IPS DF 19.7 (cell line): ENCODE results near the gene SLC25A27.
"Not testable (repeated sequence)": the region's sequence is repeated elsewhere in the genome, so short reads cannot be mapped to it uniquely, and the experiment has no call there.

Experiments used
- DNase-seq: peaks from one replicate; pipeline ENCODE4 v3.0.0-alpha.2; 2013; ENCODE audit warnings: low read depth, low spot score

SLC25A27 gene

GRCh38 chr6:46652603-46653438 is at the start of gene SLC25A27, which contains the start of gene CYP39A1:
SLC25A27 (plus strand) TSS chr6:46652975; CDS start chr6:46653193, 218 bp downstream.
CYP39A1 (minus strand) TSS chr6:46652818; CDS start chr6:46652582, 236 bp downstream.
- DNase-seq, result peak; percentile 75

GRCh38 chr6:46605091-46605797 is 47.5 kb upstream of the SLC25A27 start:
- DNase-seq, result no peak

- no peak for DNase-seq
Observed at GRCh38 chr6:46606338-46606737, 46.4 kb upstream of the SLC25A27 start.

- no peak for DNase-seq
Observed at GRCh38 chr6:46610862-46611553, 41.8 kb upstream of the SLC25A27 start.

- DNase-seq, result no peak
Observed at GRCh38 chr6:46612645-46613044, 40.1 kb upstream of the SLC25A27 start.

GRCh38 chr6:46618726-46619125 is 34.0 kb upstream of the SLC25A27 start:
- no peak for DNase-seq

- DNase-seq, result no peak
Observed at GRCh38 chr6:46626228-46626909, 26.4 kb upstream of the SLC25A27 start.

GRCh38 chr6:46626976-46627375 is 25.8 kb upstream of the SLC25A27 start:
- no peak for DNase-seq

GRCh38 chr6:46628498-46628897 is 24.3 kb upstream of the SLC25A27 start:
- DNase-seq, result no peak

- DNase-seq, result no peak
Observed at GRCh38 chr6:46628976-46629375, 23.8 kb upstream of the SLC25A27 start.

GRCh38 chr6:46629691-46630090 is 23.1 kb upstream of the SLC25A27 start:
- no peak for DNase-seq

- no peak for DNase-seq
Observed at GRCh38 chr6:46632053-46632452, 20.7 kb upstream of the SLC25A27 start.

- DNase-seq, result no peak
Observed at GRCh38 chr6:46635462-46635861, 17.3 kb upstream of the SLC25A27 start.

GRCh38 chr6:46637145-46637544 is 15.6 kb upstream of the SLC25A27 start:
- DNase-seq, result no peak

GRCh38 chr6:46637933-46638332 is 14.8 kb upstream of the SLC25A27 start:
- DNase-seq, result no peak

GRCh38 chr6:46638650-46639049 is 14.1 kb upstream of the SLC25A27 start:
- DNase-seq, result no peak

GRCh38 chr6:46642928-46643751 is 9.6 kb upstream of the SLC25A27 start:
- DNase-seq, result no peak

- no peak for DNase-seq
Observed at GRCh38 chr6:46645265-46645664, 7.5 kb upstream of the SLC25A27 start.

- not testable (repeated sequence) for DNase-seq
Observed at GRCh38 chr6:46648108-46648507, 4.7 kb upstream of the SLC25A27 start.

GRCh38 chr6:46648869-46649492 is 3.8 kb upstream of the SLC25A27 start:
- no peak for DNase-seq
